Stimulated activated CD8-positive, alpha-beta memory T cell treated with anti-CD3 and anti-CD28 coated beads, Interleukin-15, amount 100 ng/mL, for 4 hours (primary cell): ENCODE measurements around the gene SHC4.
"Not testable (repeated sequence)": the region's sequence is repeated elsewhere in the genome, so short reads cannot be mapped to it uniquely, and the experiment has no call there.

Experiments
- DNase-seq, 2 donors: peaks; one replicate each; pipeline ENCODE4 v3.0.0-alpha.2; 2020; ENCODE audit warnings: low read depth in 2 of 2

SHC4 gene

GRCh38 chr15:48796930-48797329, 166.8 kb downstream of the SHC4 start:
- DNase-seq, result no peak

GRCh38 chr15:48796521-48796920, 167.2 kb downstream of the SHC4 start:
- no peak for DNase-seq

DNA sequence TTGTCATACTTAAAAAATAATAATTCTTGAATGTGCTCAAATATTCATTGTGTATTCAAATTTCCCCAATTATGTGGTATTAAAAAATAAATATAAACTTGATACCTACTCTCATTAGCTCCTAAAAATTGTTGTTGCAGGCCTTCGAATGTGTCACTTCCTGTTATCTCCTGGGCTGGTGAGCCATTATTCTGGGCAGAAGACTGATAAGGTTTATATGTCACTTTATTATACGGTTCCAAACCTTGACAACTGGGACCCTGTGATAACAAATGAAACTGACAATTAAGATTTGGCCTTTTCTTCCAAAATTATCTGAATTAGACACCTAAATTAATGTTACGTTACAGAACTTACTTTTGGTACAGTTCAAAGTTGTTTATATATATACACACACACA, 167.8 kb downstream of the SHC4 start:
- DNase-seq, result no peak

DNA sequence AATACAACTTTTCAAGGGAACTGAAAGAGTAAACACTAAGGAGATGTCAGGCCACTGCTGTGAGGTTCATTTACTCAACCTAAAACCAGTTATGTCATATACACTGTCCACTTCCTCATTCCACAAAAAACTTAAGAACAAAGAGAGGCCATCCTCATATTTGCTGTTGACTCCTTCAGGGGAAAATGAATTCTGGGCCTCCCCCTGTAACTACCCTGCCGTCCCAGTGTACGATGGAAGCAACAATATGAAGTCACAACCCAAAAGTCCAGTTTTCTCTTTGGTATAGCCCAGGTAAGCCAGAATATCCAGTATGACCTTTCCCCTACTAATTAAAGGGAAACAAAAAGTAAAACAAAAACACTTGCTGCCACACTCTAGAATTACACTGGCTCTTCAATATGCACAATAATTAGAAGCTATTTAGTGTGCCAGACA, 169.0 kb downstream of the SHC4 start:
- peak in 1 of 2 donors; percentile 1 for DNase-seq

DNA sequence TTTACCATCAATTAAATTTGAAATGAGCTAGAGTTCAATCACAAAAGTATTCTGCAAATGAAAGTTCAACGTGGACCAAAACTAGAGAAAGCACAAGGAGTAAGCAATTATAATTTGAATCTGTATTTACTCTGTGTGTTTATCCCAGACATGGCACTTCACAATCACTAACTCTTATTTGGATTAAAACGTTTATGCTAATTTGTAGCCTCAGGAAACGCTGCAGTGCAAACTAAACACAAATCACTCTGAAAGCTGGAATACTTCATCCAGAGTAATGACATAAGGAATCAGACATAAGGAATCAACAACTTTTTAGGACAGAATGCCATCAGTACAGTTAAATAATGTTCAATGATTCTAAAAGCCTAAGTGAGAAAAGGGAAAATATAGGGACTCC, 171.3 kb downstream of the SHC4 start:
- no peak for DNase-seq

- DNase-seq, result not testable (repeated sequence)
Measured at GRCh38 chr15:48790466-48791115, 173.1 kb downstream of the SHC4 start.

DNA sequence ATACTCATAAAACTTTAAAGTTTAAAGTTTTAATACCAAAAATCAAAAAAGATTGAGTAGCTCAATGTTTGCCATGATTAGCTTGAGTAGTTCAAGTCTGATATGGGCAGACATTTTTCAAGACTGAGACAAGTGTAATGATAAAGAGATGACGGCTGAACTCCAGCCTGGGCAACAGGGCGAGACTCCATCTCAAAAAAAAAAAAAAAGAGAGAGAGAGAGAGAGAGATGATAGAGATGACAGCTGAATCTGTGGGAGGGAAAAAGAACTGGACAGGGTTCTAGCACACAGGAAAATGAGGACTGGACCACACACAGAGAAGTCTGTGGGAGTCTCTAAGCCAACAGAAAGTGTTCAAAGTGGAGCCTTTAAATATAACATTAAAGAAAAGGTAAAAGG, 178.0 kb downstream of the SHC4 start:
- no peak for DNase-seq

DNA sequence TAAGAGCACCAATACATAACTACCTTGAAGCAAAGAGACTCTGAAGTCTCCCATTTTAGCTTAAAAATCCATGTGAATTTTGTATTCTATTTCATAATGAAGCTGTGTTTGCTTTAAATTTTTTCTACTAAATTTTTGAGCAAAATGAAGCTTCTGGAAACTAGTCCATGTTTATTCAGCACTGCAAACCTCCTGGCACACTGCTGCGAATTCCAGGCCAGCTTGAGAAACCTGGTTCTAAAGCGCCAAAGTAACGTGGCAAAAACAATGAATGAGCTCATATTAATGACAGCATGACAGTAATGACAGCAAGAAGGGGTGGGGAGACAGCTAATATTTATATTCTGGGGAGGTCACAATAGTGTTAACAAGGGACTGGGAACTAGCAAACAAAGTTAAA, 178.5 kb downstream of the SHC4 start:
- DNase-seq, result no peak

- no peak for DNase-seq
Measured at GRCh38 chr15:48784756-48785155, 179.0 kb downstream of the SHC4 start.

DNA sequence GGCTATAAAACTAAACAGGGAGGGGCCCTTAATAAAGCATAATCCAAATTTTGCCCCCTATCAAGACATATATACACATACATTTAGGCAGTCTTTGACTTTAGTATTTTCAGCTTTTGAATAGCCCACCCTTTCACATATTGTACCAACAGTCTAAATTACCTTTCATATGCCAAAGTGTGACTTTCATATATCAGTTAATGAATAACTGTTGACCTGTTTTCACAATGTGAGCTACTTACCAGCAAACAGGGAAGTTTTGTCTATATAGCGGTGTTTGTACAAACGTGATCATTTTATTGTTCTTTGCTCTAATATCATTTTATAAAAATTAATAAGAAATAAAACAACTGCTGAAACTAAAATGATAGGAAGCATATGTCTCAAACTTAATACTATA, 180.8 kb downstream of the SHC4 start:
- DNase-seq, result no peak

GRCh38 chr15:48781481-48782081, 182.1 kb downstream of the SHC4 start:
- no peak for DNase-seq

GRCh38 chr15:48781017-48781416, 182.7 kb downstream of the SHC4 start:
- no peak for DNase-seq

GRCh38 chr15:48778331-48778730, 185.4 kb downstream of the SHC4 start:
- no peak for DNase-seq

GRCh38 chr15:48777645-48778330, 185.9 kb downstream of the SHC4 start:
- DNase-seq, result no peak

GRCh38 chr15:48775546-48775945, 188.2 kb downstream of the SHC4 start:
- no peak for DNase-seq

GRCh38 chr15:48774484-48774883, 189.2 kb downstream of the SHC4 start:
- DNase-seq, result no peak
